Stromal cell of bone marrow (primary cell): ENCODE data around the gene RFC5.
"Not testable (repeated sequence)": the region's sequence is repeated elsewhere in the genome, so short reads cannot be mapped to it uniquely, and the experiment has no call there.

ENCODE experiments used
- DNase-seq: peaks from one replicate; pipeline ENCODE4 v3.0.0-alpha.2; 2012; ENCODE audit warnings: low read depth

RFC5 gene, protein sequence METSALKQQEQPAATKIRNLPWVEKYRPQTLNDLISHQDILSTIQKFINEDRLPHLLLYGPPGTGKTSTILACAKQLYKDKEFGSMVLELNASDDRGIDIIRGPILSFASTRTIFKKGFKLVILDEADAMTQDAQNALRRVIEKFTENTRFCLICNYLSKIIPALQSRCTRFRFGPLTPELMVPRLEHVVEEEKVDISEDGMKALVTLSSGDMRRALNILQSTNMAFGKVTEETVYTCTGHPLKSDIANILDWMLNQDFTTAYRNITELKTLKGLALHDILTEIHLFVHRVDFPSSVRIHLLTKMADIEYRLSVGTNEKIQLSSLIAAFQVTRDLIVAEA

DNA sequence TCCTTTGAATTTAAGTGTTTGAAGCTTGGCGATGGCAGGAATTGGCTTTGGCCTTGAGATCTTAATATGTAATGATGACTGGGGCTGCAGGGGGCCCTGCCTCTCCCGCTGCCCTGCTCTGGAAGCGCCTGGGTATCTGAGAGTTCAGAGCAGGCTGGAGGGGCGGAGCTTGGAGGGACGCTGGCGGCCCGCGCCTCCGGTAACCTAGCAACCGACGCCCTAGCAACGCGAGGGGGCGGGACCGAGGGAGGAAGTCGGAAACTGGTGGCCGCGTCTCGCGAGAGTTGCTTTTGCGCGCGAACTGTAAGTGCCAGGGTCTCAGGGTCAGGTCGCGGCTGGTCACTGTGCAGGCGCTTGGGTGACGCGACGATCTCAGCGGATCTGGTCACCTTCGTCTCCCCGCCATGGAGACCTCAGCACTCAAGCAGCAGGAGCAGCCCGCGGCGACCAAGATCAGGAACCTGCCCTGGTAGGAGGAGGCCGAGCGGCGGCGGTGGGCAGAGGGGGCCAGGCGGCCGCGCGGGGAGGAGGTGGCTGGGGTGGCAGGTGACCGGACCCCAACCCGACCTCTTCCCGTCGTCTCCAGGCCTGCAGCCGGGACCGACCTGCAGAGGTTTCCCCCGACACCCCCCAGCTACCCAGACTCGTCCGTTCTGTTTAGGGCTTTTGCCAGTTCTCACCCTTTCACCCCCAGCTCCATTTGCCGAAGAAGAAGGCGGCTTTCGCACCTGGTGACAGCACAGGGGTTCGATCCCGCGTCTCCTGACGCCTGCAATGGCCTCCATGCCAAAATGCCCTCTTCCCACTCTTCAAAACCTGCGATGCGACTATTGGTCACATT lies at the start of gene RFC5:
RFC5 (plus strand) TSS at position 280 of the 841 bp plus-strand sequence; CDS start at position 405, 125 bp downstream.
- DNase-seq, result peak; percentile 94

DNA sequence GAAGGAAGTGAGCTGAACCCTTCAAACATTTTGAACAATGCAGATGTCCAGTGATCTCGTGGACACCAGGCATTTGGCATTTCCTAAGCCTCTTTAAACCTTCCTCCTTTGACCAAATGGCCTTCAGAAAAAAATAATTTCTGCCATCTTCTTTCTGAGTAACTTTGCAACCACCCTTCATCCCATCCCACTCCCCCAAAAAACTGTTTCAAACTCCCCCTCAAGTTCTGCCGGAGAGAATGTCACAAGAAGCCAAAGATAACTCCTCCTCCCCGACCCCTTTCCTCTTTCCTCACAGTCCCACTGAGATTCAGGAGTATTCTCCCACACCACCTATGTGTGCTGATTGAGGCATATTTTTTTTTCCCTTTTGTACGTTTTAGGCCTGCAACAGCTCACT lies 49.5 kb upstream of the RFC5 start:
- no peak for DNase-seq

DNA sequence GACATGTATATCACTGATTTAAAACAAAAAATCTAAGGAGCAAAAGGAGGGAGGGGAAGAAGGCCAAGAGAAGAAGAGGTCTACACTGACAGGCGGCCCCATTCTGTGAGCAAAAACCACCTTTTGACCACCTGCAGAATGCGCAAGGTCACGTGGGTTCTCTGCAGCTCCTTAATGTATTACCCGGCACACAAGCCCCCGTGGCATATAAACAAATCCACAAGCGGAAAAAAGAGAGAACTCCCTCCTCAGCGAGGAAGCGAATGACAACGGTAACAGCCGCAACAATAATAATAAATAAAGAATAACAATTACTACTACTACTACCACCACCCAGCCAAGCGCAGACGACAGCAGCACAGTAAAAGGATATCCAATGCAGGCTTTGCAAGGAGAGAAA lies 49.0 kb upstream of the RFC5 start:
- no peak for DNase-seq

DNA sequence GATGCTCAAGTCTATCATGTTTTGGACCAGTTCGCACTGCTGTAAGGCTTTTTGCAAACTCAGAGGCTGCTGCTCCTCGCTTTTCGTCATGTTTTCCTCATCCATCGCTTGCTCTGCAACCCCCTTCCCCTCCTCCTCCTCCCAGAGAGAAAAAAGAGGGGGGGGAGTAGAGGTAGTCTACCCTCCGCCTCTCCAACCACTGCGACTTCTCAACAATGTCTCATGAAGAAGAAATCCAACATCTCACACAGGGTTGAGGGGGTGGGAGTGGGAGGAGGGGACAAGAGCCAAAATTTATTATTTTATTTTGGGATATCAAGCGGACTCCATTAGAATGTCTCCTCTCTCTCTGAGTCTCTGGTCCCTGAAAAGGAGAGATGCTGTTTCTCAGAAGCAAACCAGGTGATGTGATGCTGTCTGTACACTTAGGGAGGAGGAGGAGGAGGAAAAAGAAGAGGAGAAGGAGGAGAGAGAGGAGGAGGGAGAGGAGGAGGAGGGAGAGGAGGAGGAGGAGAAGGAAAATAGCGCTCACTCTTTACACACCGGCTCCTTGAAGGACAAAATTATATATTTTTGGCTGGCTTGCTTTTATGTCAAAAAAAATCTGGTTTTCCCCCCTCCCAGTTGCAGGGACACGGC lies 48.2 kb upstream of the RFC5 start:
- no peak for DNase-seq

DNA sequence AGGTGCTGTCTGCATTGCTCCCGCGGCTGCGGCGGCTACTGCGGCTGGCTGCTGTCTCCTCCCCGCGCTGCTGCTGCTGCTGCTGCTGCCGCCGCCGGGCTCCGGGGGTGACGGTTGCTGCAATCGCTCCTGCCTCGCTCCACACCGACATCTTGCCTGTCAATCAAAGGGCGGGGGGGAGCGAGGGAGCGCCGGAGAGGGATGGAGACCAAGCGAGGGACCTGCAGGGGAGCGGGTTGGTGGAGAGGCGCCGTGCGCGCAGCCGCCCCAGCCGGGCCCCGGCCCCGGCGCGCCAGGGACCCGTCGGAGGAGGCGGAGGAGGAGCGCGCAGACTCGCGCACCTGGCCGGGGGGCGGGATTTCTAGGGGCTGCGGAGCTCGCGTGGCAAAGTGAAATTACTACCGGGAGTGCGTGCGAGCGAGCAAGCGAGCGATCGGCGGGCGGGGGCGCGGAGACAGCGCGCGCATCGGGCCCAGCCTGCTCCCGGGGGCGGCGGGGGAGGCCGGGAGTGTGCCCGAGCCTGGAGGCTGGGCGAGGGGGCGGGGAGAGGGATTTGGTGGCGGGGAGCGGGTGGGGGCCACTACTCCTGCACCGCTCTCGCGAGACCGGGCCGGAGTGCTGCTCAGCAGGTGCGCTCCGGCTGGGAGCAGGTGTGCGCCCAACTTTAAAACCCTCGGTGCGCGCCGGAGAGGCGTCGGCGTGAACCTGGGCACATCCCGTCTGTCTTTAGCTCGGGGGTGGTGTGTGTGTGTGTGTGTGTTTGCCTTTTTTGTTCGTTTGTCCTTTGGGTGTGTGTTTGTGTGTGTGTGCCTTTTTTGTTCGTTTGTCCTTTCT lies 47.5 kb upstream of the RFC5 start, which contains the start of gene KSR2:
KSR2 (minus strand) TSS at position 165 of the 834 bp plus-strand sequence. CDS start 735 bp downstream, outside the sequence.
- DNase-seq, result no peak

DNA sequence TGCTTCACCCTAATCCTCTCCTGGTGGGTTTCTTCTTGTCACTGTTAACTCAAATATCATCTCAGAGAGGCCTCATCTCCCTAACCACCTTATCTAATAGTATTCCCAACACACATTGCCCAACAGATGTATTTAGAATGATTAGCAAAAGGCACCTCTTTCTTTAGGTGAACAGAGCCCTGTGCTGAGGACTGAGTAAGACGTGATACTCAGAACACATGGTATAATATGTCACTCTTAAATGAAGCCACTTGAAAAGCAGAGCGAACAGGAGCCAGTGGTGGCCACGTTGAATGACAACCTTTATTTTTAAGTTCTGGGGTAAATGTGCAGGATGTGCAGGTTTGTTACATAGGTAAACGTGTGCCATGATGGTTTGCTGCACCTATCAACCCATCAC lies 46.2 kb upstream of the RFC5 start:
- DNase-seq, result no peak

DNA sequence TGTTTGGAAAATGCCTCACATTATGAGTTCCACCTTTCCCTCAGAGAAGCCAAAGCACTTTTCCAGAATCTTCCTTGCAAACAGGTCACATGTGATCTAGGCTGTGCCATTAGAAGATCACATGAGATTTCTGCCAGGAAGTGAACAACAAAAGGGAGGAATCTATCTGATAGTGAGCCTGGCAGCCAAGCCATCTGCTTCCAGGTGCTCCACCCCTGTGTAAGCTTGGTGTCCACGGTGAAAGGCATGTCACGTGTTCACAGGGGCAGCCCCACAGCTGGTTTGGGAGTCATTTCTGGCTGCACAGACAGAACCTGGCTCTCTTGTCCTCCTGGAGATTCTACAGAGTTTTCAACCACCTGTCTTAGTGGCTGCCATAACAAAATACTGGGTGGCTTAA lies 44.2 kb upstream of the RFC5 start:
- no peak for DNase-seq

DNA sequence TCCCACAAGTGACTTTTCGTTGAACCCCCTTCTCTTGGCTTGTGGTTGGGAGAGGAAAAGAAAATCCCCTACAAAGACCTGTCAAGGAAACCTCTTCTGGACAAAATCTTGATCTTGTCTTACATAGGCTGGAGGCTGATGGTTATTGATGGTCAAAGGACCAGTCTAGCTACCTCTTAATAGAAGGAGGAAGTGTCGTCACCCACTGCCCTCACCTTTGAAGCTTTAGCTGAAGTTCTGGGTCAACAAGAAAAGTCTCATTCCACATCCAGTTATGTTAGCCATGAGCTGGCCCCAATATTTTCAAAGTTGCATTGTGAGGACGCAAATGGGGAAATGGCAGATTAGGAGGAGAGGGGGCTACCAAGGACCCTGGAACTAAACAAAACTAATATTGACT lies 41.5 kb upstream of the RFC5 start:
- no peak for DNase-seq

DNA sequence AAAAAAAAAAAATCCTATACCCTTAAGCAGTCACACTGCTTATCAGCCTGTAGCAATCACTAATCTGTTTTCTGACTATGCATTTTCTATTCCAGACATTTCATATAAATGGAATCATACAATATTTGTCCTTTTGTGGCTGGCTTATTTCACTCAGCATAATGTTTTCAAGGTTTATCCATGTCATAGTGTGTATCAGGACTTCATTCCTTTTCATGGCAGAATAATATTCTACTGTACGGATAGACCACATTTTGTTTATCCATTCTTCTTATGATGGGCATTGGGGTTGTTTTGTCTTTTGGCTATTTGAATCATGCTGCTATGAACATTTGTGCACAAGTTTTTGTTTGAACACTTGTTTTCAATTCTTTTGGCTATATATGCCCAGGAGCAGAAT lies 39.1 kb upstream of the RFC5 start:
- no peak for DNase-seq

DNA sequence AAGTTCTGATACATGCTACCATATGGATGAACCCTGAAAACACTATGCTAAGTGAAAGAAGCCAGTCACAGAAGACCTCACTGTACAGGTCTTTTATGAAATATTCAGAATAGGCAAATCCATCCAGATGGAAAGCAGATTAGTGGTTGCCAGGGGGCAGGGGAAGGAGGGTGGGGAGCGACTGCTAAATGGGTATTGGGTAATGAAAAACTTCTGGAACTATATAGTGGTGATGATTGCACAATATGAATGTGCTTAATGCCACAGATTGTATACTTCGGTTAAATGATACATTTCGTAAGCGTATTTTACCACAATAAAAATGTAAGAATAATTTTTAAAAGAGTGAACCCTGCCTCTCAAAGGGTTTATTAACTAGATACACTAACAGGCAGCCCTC lies 35.9 kb upstream of the RFC5 start:
- peak; percentile 12 for DNase-seq

DNA sequence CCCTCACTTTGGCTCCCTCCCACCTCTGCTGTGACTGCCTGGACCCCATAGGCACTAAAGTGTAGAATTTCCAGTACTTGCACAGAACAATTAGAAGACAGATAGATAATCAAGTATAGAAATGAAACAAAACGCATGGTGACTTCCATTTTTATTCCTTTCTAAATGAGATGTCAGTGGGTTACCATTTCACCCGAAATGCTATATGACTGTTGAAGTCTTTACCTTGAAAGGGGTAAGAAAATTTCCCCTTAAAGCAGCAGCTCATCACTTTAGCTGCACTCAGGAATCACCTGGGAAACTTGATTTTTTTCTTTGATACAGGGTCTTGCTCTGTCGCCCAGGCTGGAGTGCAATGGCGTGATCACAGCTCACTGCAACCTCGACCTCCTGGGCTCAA lies 35.2 kb upstream of the RFC5 start:
- DNase-seq, result no peak

DNA sequence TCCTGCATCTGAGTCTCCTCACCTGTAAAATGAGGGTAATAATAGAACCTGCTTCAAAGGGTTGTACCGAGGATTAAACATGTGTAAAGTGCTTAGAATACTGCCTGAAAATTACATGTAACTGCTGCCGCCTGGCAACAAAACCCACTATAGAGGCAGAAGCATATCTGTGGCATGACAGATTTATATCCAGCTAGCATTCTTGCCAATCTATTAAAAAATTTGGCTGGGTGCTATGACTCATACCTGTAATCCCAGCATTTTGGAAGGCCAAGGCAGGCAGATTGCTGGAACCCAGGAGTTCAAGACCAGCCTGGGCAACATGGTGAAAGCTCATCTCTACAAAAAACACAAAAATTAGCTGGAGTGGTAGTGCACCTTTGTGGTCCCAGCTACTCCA lies 31.3 kb upstream of the RFC5 start:
- no peak for DNase-seq

DNA sequence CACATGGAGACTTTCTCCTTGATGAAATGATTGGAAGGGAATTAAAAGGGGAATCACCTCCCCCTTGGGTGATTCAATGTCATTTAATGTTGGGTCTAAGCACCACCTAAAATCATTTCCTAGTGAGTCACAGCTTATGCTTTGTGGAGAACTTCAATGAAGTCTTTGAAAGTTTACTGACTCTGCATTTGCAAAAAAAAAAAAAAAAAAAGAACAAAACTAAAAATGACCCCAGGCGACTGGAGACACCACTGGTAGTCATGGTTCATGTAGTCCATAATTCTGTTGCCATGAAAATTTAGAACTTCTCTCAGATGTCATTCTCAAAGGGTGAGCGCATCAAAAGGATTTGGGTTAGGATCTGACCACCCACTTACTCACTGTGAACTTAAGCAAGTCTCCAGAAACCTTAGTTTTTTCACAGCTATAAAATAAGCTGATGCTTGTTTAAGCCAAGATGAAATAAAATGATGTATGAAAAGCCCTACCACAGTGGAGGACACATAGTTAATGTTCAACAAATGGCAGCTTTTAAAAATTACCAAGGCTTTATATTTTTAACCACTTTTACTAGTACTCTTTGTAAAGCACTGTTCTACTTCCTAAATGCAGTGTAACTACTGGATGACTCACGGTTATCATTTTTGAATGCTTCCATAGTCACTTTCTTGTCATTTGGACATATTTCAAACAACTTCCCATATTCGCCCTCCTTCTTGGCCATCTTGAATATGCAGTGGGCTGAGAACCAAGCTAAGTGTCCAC lies 29.6 kb upstream of the RFC5 start:
- DNase-seq, result peak; percentile 65

DNA sequence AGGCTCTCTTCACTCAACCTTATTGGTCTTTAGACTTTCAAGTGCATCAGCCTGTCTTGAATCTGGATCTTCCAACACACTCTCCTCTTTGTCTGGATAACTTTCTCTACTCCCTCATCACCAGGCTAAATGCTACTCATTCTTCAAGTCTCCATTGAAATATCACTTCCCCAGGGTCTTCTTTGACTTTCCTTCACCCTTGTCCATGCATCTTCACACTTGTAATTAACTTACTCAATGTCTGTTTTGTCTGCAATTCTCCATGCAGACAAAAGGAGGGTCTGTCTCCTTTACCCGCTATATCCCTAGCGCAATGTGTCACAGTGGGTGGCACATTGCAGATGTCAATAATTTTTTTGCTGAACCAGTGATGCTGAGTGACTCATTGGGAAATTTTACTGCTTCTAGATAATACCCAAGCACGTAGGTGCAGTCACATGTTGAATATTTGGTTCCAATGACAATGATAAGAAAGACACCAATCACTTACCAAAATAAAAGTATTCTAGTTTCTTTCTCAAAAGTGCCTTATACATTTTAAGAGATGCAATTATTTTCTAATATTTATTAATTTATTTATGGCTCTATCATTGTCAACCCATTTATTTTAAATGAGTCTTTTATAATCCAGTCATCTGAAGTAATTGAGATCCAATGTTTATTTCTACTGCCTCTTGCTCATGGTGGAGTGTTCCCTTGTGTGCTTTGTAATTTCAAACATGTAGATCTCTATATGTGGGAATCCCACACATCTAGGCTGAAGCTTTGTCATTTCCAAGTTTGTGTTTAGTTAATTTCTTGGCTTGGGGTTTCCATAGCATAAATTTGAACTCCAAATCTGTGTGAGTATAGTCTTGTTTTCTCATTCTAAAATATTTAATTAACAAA lies 21.7 kb upstream of the RFC5 start:
- no peak for DNase-seq

DNA sequence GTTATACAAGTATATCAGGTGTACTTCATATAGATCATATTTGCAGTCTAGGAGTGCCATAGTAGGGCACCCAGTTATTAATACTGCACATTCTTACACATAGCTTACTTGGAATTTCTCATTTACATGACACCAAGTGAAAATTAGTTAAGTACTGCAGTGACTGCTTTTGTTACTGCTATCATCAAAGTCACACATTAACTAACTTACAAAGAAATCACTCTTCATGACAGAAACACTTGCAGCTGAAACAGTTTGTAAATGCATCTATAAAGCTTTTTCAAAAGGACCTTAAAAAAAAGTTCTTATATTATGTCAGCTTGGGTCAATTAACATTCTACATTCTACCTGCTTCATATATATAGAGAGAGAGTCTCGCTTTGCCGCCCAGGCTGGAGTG lies 17.8 kb upstream of the RFC5 start:
- DNase-seq, result no peak

DNA sequence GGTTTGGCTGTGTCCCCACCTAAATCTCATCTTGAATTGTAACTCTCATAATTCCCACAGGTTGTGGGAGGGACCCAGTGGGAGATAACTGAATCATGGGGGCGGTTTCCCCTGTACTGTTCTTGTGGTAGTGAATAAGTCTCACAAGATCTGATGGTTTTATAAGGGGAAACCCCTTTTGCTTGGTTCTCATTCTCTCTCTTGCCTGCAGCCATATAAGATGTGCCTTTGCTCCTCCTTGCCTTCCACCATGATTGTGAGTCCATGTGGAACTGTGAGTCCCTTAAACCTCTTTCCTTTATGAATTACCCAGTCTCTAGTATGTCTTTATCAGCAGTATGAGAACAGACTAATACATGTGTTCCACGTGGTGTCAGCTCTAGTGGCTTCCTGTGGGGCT lies 16.7 kb upstream of the RFC5 start:
- not testable (repeated sequence) for DNase-seq

DNA sequence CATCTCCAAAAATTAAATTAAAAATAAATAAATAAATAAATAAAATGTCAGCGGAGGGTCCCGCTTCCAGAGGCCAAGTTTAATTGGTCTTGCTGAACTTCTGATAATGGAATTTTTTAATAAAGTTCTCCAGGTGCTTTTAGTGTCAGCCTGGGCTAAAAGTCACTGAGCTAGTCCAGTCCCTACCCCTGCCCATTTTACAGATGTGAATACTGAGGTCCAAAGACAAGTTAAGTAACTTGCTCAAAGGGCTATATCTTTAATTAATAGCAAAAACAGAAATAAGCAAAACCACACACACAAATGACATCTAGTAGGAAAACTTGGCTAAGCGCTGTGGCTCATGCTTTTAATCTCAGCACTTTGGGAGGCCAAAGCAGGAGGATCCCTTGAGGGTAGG lies 5.6 kb upstream of the RFC5 start:
- no peak for DNase-seq

DNA sequence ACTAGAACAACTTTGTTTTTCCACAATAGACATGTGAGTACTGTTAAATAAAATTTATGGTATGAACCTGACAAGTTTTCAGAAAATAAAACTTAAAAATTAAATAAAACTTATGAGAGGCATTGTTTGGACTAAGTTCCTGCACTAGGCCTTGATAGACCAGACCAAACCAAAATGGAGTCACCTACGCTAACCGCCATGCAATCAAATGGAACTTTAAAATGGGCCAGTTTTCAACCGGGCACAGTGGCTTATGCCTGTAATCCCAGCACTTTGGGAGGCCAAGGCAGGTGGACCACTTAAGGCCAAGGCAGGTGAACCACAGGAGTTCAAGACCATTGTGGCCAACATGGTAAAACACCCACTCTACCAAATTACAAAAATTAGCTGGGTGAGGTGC lies 5.1 kb upstream of the RFC5 start:
- no peak for DNase-seq

DNA sequence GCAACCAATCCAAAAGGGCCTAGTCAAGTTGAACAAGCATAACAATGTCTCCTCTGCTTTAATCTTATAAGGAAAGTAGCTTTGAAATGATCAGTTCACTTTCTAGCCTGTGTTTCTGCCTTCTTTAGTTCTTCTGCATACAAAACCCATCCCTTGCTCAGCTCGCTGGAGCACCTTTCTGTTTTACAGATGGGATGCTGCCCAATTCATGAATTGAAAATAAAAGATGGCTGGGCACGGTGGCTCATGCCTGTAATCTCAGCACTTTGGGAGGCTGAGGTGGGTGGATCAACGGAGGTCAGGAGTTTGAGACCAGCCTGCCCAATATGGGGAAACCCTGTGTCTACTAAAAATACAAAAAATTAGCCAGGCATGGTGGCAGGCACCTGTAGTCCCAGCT lies 4.5 kb upstream of the RFC5 start:
- DNase-seq, result no peak

DNA sequence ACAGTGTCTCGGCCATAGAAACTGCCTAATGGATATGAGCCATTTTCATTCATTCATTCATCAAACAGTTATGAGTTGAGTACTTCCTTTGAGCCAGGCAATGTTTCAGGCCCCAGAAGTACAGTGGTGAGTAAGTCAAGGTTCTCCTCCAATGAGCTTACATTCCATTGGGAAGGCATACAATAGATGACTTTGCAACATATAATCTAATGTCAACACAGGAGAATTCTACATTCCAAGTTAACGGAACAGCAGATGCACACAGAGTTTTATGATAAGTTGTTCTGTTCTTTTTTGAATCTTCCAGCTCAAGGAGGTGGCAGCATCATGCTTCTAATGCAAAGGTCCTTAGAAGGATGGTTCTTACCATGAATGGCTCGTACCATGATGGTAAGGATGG lies 3.2 kb upstream of the RFC5 start:
- no peak for DNase-seq
